K562 (cell line): ENCODE data around the gene SAE1. TPM values are rescaled to one million over a fixed set of nuclear protein-coding genes. Genes with fewer than 3 reads are reported as not detected.

Experiments used
- CBX5 ChIP-seq: IDR thresholded peaks from 2 replicates; pipeline ENCODE4 v1.6.1; 2014; ENCODE audit warnings: low read depth, borderline replicate concordance
- GABPA ChIP-seq: fragments of 200-800 bp; sonication (Bioruptor generic); conservative IDR thresholded peaks from 2 replicates; pipeline ENCODE4 v1.6.1; 2016; ENCODE audit warnings: low read depth, missing genetic modification characterization, missing compliant biosample characterization
- GTF2F1 ChIP-seq: IDR thresholded peaks from 2 replicates; pipeline ENCODE4 v1.6.1; 2011; ENCODE audit warnings: low read depth, low read length, improper control_type of control experiment
- KAT2B ChIP-seq: IDR thresholded peaks from one replicate; pipeline ENCODE4 v1.6.1; 2012; ENCODE audit warnings: low read depth, mild to moderate bottlenecking, control low read depth, inconsistent platforms, low read length, moderate library complexity
- MEF2D ChIP-seq: conservative IDR thresholded peaks from 2 replicates; pipeline ENCODE4 v1.6.1; 2016; ENCODE audit warnings: low read depth, missing genetic modification characterization, missing compliant biosample characterization
- NCOA4 ChIP-seq: fragments of 450-650 bp; IDR thresholded peaks from 2 replicates; pipeline ENCODE4 v1.6.1; 2018; ENCODE audit warnings: mild to moderate bottlenecking; ENCODE audit not compliant: partially characterized antibody
- NFE2L1 ChIP-seq: fragments of 450-650 bp; IDR thresholded peaks from 2 replicates; pipeline ENCODE4 v1.6.1; 2016; ENCODE audit warnings: missing genetic modification characterization, low read depth, mild to moderate bottlenecking, missing compliant biosample characterization, moderate library complexity, borderline replicate concordance
- SMAD1 ChIP-seq: fragments of 150-350 bp; IDR thresholded peaks from 2 replicates; pipeline ENCODE4 v1.6.1; 2014; ENCODE audit warnings: low read length, low read depth; ENCODE audit not compliant: partially characterized antibody
- SNRNP70 ChIP-seq: fragments of 200-400 bp; formaldehyde crosslinking; optimal IDR thresholded peaks from 2 replicates; pipeline ENCODE3; 2017; ENCODE audit warnings: low read depth, low read length
- SPI1 ChIP-seq: IDR thresholded peaks from 2 replicates; pipeline ENCODE4 v1.6.1; 2011; ENCODE audit warnings: low read depth, low read length, control low read depth, borderline replicate concordance
- TAF7 ChIP-seq: fragments of 450-650 bp; IDR thresholded peaks from 2 replicates; pipeline ENCODE4 v1.6.1; 2016; ENCODE audit warnings: missing genetic modification characterization, missing compliant biosample characterization
- U2AF1 ChIP-seq: fragments of 200-400 bp; formaldehyde crosslinking; optimal IDR thresholded peaks from 2 replicates; pipeline ENCODE3; 2017; ENCODE audit warnings: mild to moderate bottlenecking, low read depth, low read length, moderate library complexity
- ZFPM2 ChIP-seq: fragments of 250-450 bp; sonication (Bioruptor Pico); IDR thresholded peaks from 2 replicates; pipeline ENCODE4 v1.5.1; 2022; ENCODE audit warnings: mild to moderate bottlenecking
- ZNF133 ChIP-seq: fragments of 250-450 bp; sonication (Bioruptor Pico); IDR thresholded peaks from 2 replicates; pipeline ENCODE4 v1.4.0; 2020; ENCODE audit warnings: mild to moderate bottlenecking
- ZNF174 ChIP-seq: fragments of 250-450 bp; sonication (Bioruptor Pico); IDR thresholded peaks from 2 replicates; pipeline ENCODE4 v1.4.0; 2020; ENCODE audit warnings: mild to moderate bottlenecking
- ZNF431 ChIP-seq: sonication (generic); formaldehyde crosslinking; IDR thresholded peaks from 2 replicates; pipeline ENCODE4 v1.8.0; 2022; ENCODE audit warnings: mild to moderate bottlenecking, missing genetic modification reagents
- polyA plus RNA-seq, 8 experiments: library from polyadenylated mRNA; depleted of rRNA in 4 of 8; stranded (reverse) in 5 of 8; unstranded in 3 of 8; fragments of >200 nt; fragmentation: Nextera tagmentation in 2 of 8; fragmentation: Illumina TruSeq in 1 of 8; extraction: Ambion mirVana in 2 of 8; extraction: Trizol in 1 of 8; gene quantifications; 2 replicates each; pipeline versions ENCODE4 v1.2.1 to v1.2.3, GENCODE V29; 2011 to 2014; ENCODE audit warnings: inconsistent platforms in 1 of 8, missing spikeins in 1 of 8
- total RNA-seq, 7 experiments: library from RNA; depleted of rRNA in 6 of 7; stranded (reverse); fragments of >200 nt in 6 of 7; fragmentation: Illumina TruSeq in 2 of 7; extraction: Trizol in 2 of 7; gene quantifications; 2 replicates each; pipeline versions ENCODE4 v1.2.1 to v1.2.3, GENCODE V29; 2011 to 2021; ENCODE audit warnings: low replicate concordance in 1 of 7
- TF ChIP-seq, protein P1 (sequence below), 3 experiments: fragments of 200-800 bp in 1 of 3; fragments of 250-450 bp in 1 of 3; fragments of 450-650 bp in 1 of 3; sonication (Bioruptor Pico) in 1 of 3; sonication (Bioruptor generic) in 1 of 3; formaldehyde crosslinking in 1 of 3; IDR thresholded peaks; 2 replicates each; pipeline versions ENCODE4 v1.6.1 to v1.8.0; 2016 to 2022; ENCODE audit warnings: mild to moderate bottlenecking in 2 of 3, missing genetic modification characterization in 2 of 3, missing compliant biosample characterization in 1 of 3, moderate library complexity in 1 of 3
- TF ChIP-seq, protein P2 (sequence below): fragments of 250-450 bp; sonication (Bioruptor Pico); IDR thresholded peaks from 2 replicates; pipeline ENCODE4 v1.4.0; 2020; ENCODE audit warnings: mild to moderate bottlenecking
- TF ChIP-seq, protein P3 (sequence below): fragments of 450-650 bp; IDR thresholded peaks from 2 replicates; pipeline ENCODE4 v1.6.1; 2016; ENCODE audit warnings: antibody characterized with exemption
- TF ChIP-seq, protein P4 (sequence below): fragments of 250-450 bp; sonication (Bioruptor Pico); IDR thresholded peaks from 2 replicates; pipeline ENCODE4 v1.9.0; 2021; ENCODE audit warnings: mild to moderate bottlenecking, inconsistent platforms

SAE1 gene
- total and polyA plus RNA-seq, 9 of the 15 experiments (the other 6 are each of a cell fraction or from before 2014, with no cell fraction given), result 82.8 to 299 (median 217) TPM

DNA sequence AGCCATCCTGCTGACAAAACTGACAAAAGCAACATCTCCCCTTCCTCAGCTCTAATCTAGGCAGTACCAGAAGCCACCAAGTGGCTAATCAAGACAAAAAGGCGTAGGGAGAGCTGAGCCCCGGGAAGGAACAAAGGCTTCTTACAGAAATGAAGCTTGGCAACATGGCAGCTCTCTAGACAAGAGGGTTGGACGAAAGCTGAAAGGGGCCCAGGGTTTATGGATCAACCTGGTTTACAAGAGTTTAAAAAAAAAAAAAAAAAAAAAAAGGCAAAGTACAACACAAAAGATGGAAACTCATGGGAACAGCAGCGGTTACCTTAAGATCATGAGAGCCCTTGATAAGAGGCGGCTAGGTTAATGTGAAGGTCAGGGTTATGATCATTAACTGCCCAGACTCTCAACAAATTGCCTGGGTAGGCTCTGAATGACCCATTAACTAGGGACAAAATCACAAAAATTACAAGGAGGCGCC lies 31.0 kb upstream of the SAE1 start (continued):
- TF ChIP-seq ZNF431, result no peak
- no peak for TF ChIP-seq TAF7 (tag)
- TF ChIP-seq, protein P1, sequence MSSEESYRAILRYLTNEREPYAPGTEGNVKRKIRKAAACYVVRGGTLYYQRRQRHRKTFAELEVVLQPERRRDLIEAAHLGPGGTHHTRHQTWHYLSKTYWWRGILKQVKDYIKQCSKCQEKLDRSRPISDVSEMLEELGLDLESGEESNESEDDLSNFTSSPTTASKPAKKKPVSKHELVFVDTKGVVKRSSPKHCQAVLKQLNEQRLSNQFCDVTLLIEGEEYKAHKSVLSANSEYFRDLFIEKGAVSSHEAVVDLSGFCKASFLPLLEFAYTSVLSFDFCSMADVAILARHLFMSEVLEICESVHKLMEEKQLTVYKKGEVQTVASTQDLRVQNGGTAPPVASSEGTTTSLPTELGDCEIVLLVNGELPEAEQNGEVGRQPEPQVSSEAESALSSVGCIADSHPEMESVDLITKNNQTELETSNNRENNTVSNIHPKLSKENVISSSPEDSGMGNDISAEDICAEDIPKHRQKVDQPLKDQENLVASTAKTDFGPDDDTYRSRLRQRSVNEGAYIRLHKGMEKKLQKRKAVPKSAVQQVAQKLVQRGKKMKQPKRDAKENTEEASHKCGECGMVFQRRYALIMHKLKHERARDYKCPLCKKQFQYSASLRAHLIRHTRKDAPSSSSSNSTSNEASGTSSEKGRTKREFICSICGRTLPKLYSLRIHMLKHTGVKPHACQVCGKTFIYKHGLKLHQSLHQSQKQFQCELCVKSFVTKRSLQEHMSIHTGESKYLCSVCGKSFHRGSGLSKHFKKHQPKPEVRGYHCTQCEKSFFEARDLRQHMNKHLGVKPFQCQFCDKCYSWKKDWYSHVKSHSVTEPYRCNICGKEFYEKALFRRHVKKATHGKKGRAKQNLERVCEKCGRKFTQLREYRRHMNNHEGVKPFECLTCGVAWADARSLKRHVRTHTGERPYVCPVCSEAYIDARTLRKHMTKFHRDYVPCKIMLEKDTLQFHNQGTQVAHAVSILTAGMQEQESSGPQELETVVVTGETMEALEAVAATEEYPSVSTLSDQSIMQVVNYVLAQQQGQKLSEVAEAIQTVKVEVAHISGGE (CRISPR knock-in tag; IDR thresholded peaks at IDR 0.05), result 0 out of 6 replicates have a peak, but pooled peaks of 1 of the 3 experiments have one; percentile 47
- TF ChIP-seq, protein P2, sequence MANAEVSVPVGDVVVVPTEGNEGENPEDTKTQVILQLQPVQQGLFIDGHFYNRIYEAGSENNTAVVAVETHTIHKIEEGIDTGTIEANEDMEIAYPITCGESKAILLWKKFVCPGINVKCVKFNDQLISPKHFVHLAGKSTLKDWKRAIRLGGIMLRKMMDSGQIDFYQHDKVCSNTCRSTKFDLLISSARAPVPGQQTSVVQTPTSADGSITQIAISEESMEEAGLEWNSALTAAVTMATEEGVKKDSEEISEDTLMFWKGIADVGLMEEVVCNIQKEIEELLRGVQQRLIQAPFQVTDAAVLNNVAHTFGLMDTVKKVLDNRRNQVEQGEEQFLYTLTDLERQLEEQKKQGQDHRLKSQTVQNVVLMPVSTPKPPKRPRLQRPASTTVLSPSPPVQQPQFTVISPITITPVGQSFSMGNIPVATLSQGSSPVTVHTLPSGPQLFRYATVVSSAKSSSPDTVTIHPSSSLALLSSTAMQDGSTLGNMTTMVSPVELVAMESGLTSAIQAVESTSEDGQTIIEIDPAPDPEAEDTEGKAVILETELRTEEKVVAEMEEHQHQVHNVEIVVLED, result no peak
- no peak for TF ChIP-seq ZNF174 (CRISPR knock-in tag)
- TF ChIP-seq SMAD1, result no peak
- TF ChIP-seq KAT2B, result no peak
- TF ChIP-seq GTF2F1, result no peak
- TF ChIP-seq MEF2D (tag), result no peak
- no peak for TF ChIP-seq U2AF1
- TF ChIP-seq ZNF133 (CRISPR knock-in tag), result no peak
- TF ChIP-seq, protein P3, sequence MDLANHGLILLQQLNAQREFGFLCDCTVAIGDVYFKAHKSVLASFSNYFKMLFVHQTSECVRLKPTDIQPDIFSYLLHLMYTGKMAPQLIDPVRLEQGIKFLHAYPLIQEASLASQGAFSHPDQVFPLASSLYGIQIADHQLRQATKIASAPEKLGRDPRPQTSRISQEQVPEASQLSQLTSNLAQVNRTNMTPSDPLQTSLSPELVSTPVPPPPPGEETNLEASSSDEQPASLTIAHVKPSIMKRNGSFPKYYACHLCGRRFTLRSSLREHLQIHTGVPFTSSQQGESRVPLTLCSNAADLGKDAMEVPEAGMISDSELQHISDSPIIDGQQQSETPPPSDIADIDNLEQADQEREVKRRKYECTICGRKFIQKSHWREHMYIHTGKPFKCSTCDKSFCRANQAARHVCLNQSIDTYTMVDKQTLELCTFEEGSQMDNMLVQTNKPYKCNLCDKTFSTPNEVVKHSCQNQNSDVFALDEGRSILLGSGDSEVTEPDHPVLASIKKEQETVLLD, result no peak
- TF ChIP-seq CBX5, result no peak
- no peak for TF ChIP-seq NFE2L1 (tag)
- no peak for TF ChIP-seq SNRNP70
- TF ChIP-seq SPI1, result no peak
- TF ChIP-seq GABPA (tag), result no peak
- TF ChIP-seq NCOA4, result no peak
- TF ChIP-seq, protein P4, sequence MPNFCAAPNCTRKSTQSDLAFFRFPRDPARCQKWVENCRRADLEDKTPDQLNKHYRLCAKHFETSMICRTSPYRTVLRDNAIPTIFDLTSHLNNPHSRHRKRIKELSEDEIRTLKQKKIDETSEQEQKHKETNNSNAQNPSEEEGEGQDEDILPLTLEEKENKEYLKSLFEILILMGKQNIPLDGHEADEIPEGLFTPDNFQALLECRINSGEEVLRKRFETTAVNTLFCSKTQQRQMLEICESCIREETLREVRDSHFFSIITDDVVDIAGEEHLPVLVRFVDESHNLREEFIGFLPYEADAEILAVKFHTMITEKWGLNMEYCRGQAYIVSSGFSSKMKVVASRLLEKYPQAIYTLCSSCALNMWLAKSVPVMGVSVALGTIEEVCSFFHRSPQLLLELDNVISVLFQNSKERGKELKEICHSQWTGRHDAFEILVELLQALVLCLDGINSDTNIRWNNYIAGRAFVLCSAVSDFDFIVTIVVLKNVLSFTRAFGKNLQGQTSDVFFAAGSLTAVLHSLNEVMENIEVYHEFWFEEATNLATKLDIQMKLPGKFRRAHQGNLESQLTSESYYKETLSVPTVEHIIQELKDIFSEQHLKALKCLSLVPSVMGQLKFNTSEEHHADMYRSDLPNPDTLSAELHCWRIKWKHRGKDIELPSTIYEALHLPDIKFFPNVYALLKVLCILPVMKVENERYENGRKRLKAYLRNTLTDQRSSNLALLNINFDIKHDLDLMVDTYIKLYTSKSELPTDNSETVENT, result no peak
- no peak for TF ChIP-seq ZFPM2 (CRISPR knock-in tag)
